Activated T-helper 2 cell treated with anti-CD3 and anti-CD28 coated beads, Interferon-gamma antibody, Interleukin-2, Interleukin-4, amounts not matched to agents 10 μg/mL and 5 μg/mL and 100 μg/mL, durations not matched to agents 14 hours and 24 hours and 36 hours (primary cell): ENCODE measurements around the gene IFIT5. TPM values are rescaled to one million over a fixed set of nuclear protein-coding genes. Genes with fewer than 3 reads are reported as not detected.

Experiments
- DNase-seq: peaks from one replicate; pipeline ENCODE4 v3.0.0; 2021; ENCODE audit warnings: low spot score
- H3K27ac Mint-ChIP-seq: one replicate; pipeline ENCODE4 v1.8.0; 2021; ENCODE audit warnings: mixed read lengths
- H3K27me3 Mint-ChIP-seq: one replicate; pipeline ENCODE4 v1.8.0; 2021; ENCODE audit warnings: low read depth, mixed read lengths
- H3K36me3 Mint-ChIP-seq: one replicate; pipeline ENCODE4 v1.8.0; 2021; ENCODE audit warnings: low read depth, mixed read lengths
- H3K4me1 Mint-ChIP-seq: one replicate; pipeline ENCODE4 v1.8.0; 2021; ENCODE audit warnings: low read depth, mixed read lengths
- H3K4me3 Mint-ChIP-seq: one replicate; pipeline ENCODE4 v1.8.0; 2021; ENCODE audit warnings: low read depth, mild to moderate bottlenecking, moderate library complexity, mixed read lengths
- H3K9me3 Mint-ChIP-seq: one replicate; pipeline ENCODE4 v1.8.0; 2021; ENCODE audit warnings: mixed read lengths
- intact Hi-C: fragments of 100-400 bp; cut with micrococcal nuclease; formaldehyde crosslinking; loops from one replicate; pipeline ENCODE4 v1.15.1; 2023
- total RNA-seq: library from RNA; stranded (reverse); gene quantifications from 2 replicates; pipeline ENCODE4 v1.2.3, GENCODE V29; 2022

Gene IFIT5
- total RNA-seq, 1 donor from 2014 or later = 4.4 TPM

GRCh38 chr10:89458784-89459183 lies 44.4 kb downstream of the IFIT5 start:
- no peaks in the 10 kb centered on the region for H3K36me3 Mint-ChIP-seq
- H3K9me3 Mint-ChIP-seq = no peaks in the 10 kb centered on the region
- no peak for DNase-seq
- no peak overlapping the region for H3K27ac Mint-ChIP-seq
- intact Hi-C loops = no loop called here
- no peak overlapping the region for H3K4me3 Mint-ChIP-seq
- H3K27me3 Mint-ChIP-seq = peaks cover 21% of the 10 kb centered on the region
- no peaks in the 10 kb centered on the region for H3K4me1 Mint-ChIP-seq

- H3K4me3 Mint-ChIP-seq = no peak overlapping the region
- H3K27me3 Mint-ChIP-seq = peaks cover 11% of the 10 kb centered on the region
- no peak for DNase-seq
- intact Hi-C loops = no loop called here
- H3K4me1 Mint-ChIP-seq = no peaks in the 10 kb centered on the region
- H3K27ac Mint-ChIP-seq = no peak overlapping the region
- H3K36me3 Mint-ChIP-seq = no peaks in the 10 kb centered on the region
- H3K9me3 Mint-ChIP-seq = no peaks in the 10 kb centered on the region
Observed at GRCh38 chr10:89463846-89464537, 49.6 kb downstream of the IFIT5 start.

- Mint-ChIP-seq H3K4me3 (no peak overlapping the region), H3K4me1 (peaks cover under 1% of the 10 kb centered on the region), H3K9me3 (no peaks in the 10 kb centered on the region), H3K27ac (no peak overlapping the region), H3K36me3 (no peaks in the 10 kb centered on the region), H3K27me3 (peaks cover 14% of the 10 kb centered on the region)
- intact Hi-C loops = no loop called here
- no peak for DNase-seq
Observed at GRCh38 chr10:89465196-89465595, 50.8 kb downstream of the IFIT5 start.

GRCh38 chr10:89466599-89467035 lies 52.2 kb downstream of the IFIT5 start:
- Mint-ChIP-seq H3K4me3 (no peak overlapping the region), H3K36me3 (no peaks in the 10 kb centered on the region), H3K27me3 (peaks cover 14% of the 10 kb centered on the region), H3K4me1 (peaks cover 7% of the 10 kb centered on the region), H3K9me3 (no peaks in the 10 kb centered on the region), H3K27ac (no peak overlapping the region)
- intact Hi-C loops = no loop called here
- DNase-seq = no peak

- H3K27ac Mint-ChIP-seq = no peak overlapping the region
- H3K9me3 Mint-ChIP-seq = no peaks in the 10 kb centered on the region
- no peaks in the 10 kb centered on the region for H3K36me3 Mint-ChIP-seq
- peaks cover 7% of the 10 kb centered on the region for H3K4me1 Mint-ChIP-seq
- no peak for DNase-seq
- H3K4me3 Mint-ChIP-seq = no peak overlapping the region
- peaks cover 12% of the 10 kb centered on the region for H3K27me3 Mint-ChIP-seq
- intact Hi-C loops = no loop called here
Observed at GRCh38 chr10:89468191-89468965, 54.0 kb downstream of the IFIT5 start.

GRCh38 chr10:89469517-89469916 lies 55.1 kb downstream of the IFIT5 start:
- no peaks in the 10 kb centered on the region for H3K36me3 Mint-ChIP-seq
- peaks cover 7% of the 10 kb centered on the region for H3K4me1 Mint-ChIP-seq
- intact Hi-C loops = no loop called here
- no peak overlapping the region for H3K27ac Mint-ChIP-seq
- DNase-seq = no peak
- peaks cover 17% of the 10 kb centered on the region for H3K27me3 Mint-ChIP-seq
- H3K9me3 Mint-ChIP-seq = no peaks in the 10 kb centered on the region
- no peak overlapping the region for H3K4me3 Mint-ChIP-seq

Other genes starting within 250 kb of the IFIT5 start
- not detected in 2 replicates for gene CH25H, start 207.3 kb upstream of the IFIT5 start, total RNA-seq
- 12.9 and 13.6 TPM in 2 replicates for gene LIPA, start 162.8 kb upstream of the IFIT5 start, total RNA-seq
- gene IFIT2, start 112.5 kb upstream of the IFIT5 start, total RNA-seq = 0.57 and 0.82 TPM in 2 replicates
- 0.74 and 0.94 TPM in 2 replicates for gene IFIT3, start 86.6 kb upstream of the IFIT5 start, total RNA-seq
- not detected in 2 replicates for gene IFIT1B, start 36.5 kb upstream of the IFIT5 start, total RNA-seq
- gene IFIT1, start 21.9 kb upstream of the IFIT5 start, total RNA-seq = 0.09 and 0.32 TPM in 2 replicates
- not detected in 2 replicates for gene SLC16A12, start 121.0 kb downstream of the IFIT5 start, total RNA-seq
- 5.7 and 9.2 TPM in 2 replicates for gene PANK1, start 230.7 kb downstream of the IFIT5 start, total RNA-seq